IPS DF 4.7 (cell line): ENCODE measurements around the gene CCNO.

ENCODE experiments used
- DNase-seq: peaks from one replicate; pipeline ENCODE4 v3.0.0-alpha.2; 2013; ENCODE audit warnings: low spot score; ENCODE audit errors: extremely low read depth

The CCNO gene

DNA sequence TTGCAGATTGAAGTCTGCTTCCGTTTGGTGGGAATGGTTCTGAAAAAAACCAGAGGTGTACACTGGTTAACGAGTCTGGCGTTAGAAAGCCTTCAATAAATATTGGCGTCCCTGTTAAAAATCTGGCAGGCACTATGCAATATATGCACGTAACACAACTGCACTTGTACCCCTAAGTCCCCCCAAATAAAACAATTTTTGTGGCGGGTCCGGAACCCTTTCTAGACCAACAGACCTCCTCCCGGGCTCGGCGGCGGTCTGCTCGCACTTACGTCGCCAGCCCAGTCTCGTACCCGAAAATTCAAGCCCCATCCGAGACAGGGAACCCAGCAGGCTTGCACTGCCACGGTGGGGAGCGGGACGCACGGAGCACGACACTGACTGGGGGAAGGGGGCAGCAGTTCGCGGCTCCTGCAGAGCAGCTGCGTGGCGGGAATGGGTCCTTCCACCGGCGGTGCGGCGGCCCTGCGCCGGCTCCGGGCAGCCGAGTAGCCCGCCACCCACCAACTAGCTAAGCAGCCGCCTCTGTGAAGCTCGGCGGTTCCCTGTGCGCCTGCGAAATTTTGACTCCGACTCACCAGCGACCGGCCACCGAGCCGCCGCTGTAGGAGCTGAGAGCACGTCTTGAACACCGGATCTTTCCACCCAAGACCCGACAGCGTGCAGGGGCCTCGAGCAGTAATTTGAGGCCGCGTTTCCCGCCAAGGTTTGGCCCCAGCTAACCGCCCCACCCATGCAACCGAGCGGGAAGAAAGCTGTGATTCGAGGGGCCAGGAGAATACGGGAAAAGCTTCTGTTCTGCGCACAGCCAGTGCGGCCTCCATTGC is 10.2 kb downstream of the CCNO start:
- DNase-seq, result no peak

DNA sequence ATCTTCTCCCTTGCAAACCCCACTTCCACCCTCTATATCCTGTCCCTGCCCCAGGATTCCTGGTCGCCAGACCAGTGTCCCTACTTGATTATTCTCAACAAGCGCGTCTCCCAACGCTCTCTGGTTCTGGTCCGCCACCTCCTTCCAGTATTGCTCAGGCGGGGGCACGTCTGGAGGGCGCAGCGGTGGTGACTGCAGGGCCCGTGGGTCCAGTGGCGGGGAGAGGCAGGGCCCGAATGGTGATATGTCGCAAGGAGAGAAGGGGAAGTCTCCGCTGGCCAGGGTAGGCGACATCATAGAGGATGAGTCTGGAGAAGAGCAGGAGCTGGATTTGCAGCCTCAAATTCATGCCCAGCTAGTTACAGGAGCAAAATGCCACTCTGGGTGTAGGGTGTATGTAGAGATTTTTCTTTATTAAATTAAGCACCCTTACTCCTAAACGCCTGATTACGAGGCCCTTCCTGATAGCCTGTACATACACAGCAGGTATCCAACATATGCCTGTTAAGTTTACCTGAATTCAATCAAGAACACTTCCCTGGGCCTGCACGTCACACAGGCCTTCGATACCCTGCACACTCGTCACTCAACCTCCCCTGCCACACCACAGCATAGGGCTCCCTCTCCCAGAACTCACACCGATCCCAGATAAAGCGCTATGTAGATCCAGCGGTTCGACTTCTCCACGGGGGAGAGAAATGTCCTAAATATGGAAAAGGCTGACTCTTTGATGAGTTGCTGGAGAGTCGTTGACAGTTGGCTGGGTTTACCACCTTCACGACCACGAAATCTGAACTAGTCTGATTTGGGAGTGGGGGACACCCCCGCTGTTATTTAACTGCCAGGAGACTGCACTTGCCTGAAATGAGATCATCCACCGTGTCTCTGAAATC is 11.1 kb downstream of the CCNO start:
- no peak for DNase-seq

DNA sequence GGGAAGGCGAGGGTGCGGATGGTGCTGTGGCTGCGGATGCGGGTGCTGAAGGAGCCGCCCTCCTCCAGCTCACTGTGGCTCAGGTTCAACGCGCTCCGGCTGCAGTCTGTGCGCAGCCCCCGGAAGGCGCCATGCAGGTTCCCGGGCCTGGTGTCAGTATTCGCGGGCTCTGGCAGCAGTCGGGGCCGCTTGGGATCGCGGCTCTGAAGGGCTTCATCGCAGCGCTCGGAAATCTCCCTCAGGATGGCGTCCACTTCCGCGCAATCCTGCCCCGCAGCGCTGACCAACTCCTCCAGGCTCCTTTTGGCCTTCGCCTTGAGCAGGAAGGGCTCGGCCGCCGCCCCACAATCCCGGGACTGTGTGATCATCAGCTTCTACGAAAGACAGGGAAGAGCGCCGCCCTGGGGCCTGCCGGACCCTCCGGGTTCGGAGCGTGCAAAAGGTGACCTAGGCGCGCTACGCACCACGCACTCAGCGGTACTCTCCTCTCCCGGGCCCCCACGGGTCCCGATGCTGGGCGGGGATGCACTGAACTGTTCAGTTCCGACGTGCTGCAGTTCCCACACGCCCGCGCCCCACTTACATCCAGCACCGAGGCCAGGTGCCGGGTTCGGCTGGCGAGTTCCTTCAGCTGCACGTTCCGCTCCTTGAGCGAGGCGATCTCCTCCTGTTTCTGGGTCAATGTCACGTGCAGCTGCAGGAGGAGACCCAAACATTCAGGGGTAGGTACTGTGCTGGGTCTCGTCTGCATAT is 12.8 kb downstream of the CCNO start:
- DNase-seq, result no peak

DNA sequence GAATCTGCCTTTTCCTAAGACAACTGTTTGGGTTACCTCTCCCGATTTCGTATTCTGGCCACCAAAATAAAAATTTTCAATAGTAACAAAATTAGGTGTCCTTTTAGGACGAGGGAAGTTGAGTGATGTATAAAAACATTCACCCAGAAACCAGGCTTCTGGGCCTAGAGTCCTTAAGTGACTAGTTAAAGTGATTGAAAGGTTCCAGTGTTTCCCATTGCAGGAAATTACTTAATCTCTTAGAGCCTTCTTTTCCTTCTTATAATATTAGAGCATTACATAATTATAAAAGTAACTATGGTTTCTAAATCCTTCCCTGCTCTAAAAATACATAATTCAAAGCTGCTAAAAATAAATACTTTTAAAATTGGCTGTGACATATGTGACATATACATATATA is 13.6 kb downstream of the CCNO start:
- DNase-seq, result no peak

DNA sequence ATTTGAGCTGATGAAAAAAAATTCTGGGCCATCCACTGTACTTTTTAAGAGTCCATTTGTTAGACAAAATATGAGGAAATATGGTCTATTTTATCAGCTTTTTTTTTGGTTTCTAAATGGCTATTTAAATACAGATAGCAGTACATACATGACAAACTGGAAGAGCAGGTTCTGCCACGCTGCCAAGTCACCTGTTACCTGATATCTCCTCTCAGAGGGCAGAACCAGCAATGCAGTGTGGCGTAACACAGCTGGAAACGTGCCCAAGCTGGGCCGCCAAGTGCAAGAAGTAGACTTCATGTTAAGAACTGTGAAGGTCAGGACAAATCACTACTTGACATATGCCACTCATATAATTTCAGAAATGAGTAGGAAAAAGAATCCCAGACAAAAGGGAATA is 14.4 kb downstream of the CCNO start:
- DNase-seq, result no peak

DNA sequence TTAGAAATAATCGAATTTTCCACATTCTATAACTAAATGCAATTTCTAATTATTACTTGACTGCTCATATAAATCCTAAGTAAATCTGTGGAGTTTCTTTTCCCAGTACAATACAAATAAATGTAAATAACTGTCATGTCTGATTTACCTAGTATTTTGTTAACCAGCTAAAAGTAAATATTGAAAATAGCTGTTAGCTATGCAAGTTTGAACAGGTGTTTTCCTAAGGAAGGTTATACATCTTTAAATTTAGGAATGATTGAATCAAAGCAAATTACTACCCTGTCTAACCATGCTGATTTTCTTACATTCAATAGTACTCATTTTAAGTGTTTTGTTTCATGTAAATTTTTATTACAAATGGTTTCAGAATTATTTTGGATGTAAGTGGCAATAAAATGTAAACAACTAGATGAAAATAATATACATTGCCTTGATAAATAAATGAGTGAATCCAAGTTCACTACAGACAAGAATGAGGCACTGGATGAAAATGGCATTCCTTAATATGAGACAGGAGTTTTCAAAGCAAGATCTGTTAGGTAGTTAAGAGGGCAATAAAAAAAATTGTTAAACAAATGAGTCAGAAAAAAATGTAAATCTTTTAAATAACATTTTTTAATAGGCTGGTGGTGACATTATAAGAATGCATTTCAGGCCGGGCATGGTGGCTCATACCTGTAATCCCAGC is 22.1 kb downstream of the CCNO start:
- no peak for DNase-seq

DNA sequence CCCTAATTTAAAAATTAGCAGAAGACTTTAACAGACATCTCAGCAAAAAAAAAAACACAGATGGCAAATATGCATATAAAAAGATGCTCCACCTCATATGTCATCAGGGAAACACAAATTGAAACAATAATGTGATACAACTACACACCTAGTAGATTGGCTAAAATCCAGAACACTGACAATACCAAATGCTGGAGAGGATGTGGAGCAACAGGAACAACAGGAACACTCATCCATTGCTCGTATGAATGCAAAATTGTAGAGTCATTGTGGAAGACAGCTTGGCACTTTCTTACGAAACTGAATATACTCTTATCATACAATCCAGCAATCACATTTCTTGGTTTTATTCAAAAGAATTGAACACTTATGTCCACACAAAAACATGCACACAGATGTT is 28.4 kb downstream of the CCNO start:
- DNase-seq, result no peak

DNA sequence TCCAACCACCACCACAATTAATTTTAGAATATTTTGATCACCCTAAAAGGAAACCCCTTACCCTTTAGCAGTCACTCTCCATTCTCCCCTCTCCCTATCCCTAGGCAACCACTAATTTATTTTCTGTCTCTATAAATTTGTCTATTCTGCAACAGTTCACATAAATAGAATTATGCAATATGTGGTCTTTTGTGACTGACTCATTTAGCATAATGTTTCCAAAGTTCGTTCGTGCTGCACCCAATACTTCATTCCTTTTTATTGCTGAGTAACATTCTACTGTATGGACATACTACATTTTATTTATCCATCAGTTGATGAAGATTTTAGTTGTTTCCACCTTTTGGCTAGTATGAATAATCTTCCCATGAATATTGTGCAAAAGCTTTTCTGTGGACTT is 42.2 kb downstream of the CCNO start:
- DNase-seq, result no peak

DNA sequence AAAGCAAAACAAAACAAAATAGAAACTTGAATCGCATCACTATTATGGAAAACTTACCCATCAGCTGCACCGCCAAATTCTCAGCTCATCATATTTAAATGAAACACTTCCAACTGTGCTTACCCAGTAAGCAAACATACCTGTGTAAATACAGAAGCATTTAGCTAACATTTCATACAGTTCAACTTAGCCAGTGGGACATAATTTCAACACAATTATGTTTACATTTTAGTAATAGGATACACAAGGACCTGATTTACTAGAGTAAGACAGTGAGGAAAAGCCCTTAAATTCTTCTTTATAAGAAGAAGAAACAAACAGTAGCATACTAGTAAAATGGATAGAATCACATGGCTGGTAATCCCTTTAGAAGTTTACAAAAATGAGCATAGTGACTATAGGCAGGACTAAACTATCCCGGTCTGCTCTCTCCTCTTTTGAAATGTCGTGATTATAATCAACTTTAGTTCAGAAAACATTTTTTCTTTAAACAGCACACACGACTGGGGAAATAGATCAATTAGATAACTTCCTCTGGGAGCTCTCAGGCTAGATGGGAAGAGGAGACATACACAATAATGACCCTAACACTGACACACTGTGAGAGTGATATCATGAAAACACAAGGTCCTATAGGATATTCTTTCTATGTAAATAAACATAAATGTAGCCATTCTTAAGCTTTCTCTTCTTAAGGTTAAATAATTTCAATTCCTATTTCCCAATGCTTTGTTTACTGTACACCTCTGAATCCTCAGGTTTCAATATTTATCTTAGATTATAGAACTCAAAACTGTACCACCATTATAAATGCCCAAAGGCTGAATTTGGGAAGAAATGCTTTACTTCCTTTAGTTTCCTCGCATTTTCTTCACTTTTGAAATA is 44.5 kb downstream of the CCNO start:
- DNase-seq, result no peak

DNA sequence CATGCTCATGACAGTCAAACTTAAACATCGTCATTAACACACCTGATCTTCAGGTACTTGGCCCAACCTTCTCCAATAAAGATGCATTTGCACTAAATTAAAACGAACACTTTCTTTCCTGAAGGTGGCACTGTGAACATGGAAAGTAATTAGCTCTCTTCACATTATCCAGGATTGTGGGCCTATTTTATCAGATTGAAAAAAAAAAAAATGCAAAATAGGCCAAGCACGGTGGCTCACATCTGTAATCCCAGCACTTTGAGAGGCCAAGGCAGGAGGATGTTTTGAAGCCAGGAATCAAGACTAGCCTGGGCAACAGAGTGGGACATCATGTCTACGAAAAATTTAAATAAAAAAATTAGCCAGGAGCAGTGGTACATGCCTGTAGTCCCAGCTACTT is 46.0 kb downstream of the CCNO start:
- no peak for DNase-seq
